Lung (tissue), 12 donors: Measurements from ENCODE around the gene UBXN10. TPM values are rescaled to one million over a fixed set of nuclear protein-coding genes. Genes with fewer than 3 reads are reported as not detected.

ENCODE experiments used
- ATAC-seq: fragments of 200-7000 bp; cut with Tn5 transposase; one replicate; pipeline ENCODE4 v1.9.1; 2020; ENCODE audit warnings: moderate number of reproducible peaks; ENCODE audit not compliant: insufficient read depth, low FRiP score
- DNase-seq, 3 donors: peaks; one replicate each; pipeline ENCODE4 v3.0.0-alpha.2; 2013 to 2017
- H3K27ac ChIP-seq, 2 donors: one replicate each; pipeline ENCODE4 v1.5.1; 2013; ENCODE audit warnings: mild to moderate bottlenecking in 2 of 2, moderate library complexity in 2 of 2, control low read depth in 1 of 2, inconsistent platforms in 1 of 2, low read depth in 1 of 2, low read length in 1 of 2
- H3K27me3 ChIP-seq, 3 donors: one replicate each; pipeline ENCODE4 v1.5.1; 2013; ENCODE audit warnings: low read length in 2 of 3; ENCODE audit not compliant: control insufficient read depth in 3 of 3, insufficient read depth in 3 of 3
- H3K36me3 ChIP-seq, 4 donors: one replicate each; pipeline ENCODE4 v1.5.1; 2013; ENCODE audit warnings: low read length in 4 of 4, mild to moderate bottlenecking in 1 of 4, moderate library complexity in 1 of 4; ENCODE audit not compliant: control insufficient read depth in 4 of 4, insufficient read depth in 4 of 4
- H3K4me1 ChIP-seq, 5 donors: one replicate each; pipeline ENCODE4 v1.5.1; 2013; ENCODE audit warnings: low read length in 5 of 5, mild to moderate bottlenecking in 2 of 5, moderate library complexity in 1 of 5; ENCODE audit not compliant: control insufficient read depth in 5 of 5, insufficient read depth in 5 of 5
- H3K4me3 ChIP-seq: one replicate; pipeline ENCODE4 v1.5.1; 2013; ENCODE audit warnings: mild to moderate bottlenecking, control low read depth, moderate library complexity
- H3K9ac ChIP-seq, 2 donors: one replicate each; pipeline ENCODE4 v1.5.1; 2013; ENCODE audit warnings: low read length in 2 of 2, control low read depth in 1 of 2; ENCODE audit not compliant: insufficient read depth in 1 of 2
- H3K9me3 ChIP-seq, 4 donors: one replicate each; pipeline ENCODE4 v1.5.1; 2013; ENCODE audit warnings: low read length in 3 of 4, mild to moderate bottlenecking in 1 of 4, moderate library complexity in 1 of 4; ENCODE audit not compliant: control insufficient read depth in 4 of 4, insufficient read depth in 3 of 4
- CTCF ChIP-seq: IDR thresholded peaks from 2 replicates; pipeline ENCODE4 v1.5.1; 2012; ENCODE audit warnings: mild to moderate bottlenecking; ENCODE audit errors: control extremely low read depth, extremely low read depth
- WGBS, 2 donors: extraction: QIAGEN DNeasy Blood & Tissue Kit; methylation state at CpG; one replicate each; pipeline ENCODE4 v1.1.7; 2013; 5-methylcytosine and 5-hydroxymethylcytosine counted together
- polyA plus RNA-seq, 2 donors: library from polyadenylated mRNA; stranded (reverse); fragments of 200-250 nt; gene quantifications; one replicate each; pipeline ENCODE4 v1.2.1, GENCODE V29; 2013
- total RNA-seq, 2 donors: library from RNA; depleted of rRNA in 1 of 2; stranded (reverse); fragments of >200 nt in 1 of 2; gene quantifications; one replicate each; pipeline ENCODE4 v1.2.1, GENCODE V29; 2014 to 2021
- donor health status: control.
- donor health status: control.
- donor health status: Bipolar disorder and iron deficiency.
- donor health status: healthy.
- donor health status: DM: yes; HTN: yes; CAD: no.

Gene UBXN10
- total and polyA plus RNA-seq, 4 donors: 2.5 to 19.7 (median 12.3) TPM

DNA sequence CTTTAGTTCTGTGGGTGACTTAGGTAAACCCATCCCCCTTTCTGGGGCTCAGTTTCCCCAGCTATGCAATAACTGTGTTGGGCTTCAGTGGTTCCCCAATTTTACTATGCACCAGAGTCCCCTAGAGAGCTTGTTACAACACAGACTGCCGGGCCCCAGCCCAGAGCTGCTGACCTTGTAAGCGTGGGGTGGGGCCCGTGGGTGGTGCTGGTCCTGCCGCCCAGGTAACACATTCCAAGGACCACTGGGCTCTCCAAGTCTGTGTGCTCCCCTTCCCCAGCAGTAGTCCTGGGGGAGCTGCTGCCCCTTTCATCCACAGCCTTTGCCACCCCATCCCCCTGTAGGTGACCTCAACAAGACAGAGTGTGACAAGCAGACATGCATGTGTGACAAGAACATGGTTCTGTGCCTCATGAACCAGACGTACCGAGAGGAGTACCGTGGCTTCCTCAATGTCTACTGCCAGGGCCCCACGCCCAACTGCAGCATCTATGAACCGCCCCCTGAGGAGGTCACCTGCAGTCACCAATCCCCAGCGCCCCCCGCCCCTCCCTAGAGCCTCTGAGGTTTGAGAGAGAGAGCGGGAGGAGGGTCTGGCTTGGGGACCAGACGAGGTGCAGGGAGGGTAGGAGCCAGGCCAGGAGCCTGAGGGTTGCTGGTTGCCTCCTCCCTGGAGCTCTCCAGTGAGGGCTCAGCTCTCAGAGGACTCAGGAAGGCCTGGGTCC lies 37.9 kb upstream of the UBXN10 start:
- TF ChIP-seq CTCF: no peak
- Histone ChIP-seq H3K9me3 (no peaks in the 10 kb centered on the region), H3K9ac (no peak overlapping the region), H3K36me3 (no peaks in the 10 kb centered on the region), H3K27me3 (peaks cover 0 to 2% (median 0%) of the 10 kb centered on the region in 3 donors), H3K4me1 (peaks cover 0 to 13% (median 5%) of the 10 kb centered on the region in 5 donors), H3K27ac (no peak overlapping the region), H3K4me3 (no peak overlapping the region)
- ATAC-seq: no peak
- DNase-seq: no peak
- 85 to 86% methylated on average over 13 of the region's 13 CpGs for WGBS, 2 donors

DNA sequence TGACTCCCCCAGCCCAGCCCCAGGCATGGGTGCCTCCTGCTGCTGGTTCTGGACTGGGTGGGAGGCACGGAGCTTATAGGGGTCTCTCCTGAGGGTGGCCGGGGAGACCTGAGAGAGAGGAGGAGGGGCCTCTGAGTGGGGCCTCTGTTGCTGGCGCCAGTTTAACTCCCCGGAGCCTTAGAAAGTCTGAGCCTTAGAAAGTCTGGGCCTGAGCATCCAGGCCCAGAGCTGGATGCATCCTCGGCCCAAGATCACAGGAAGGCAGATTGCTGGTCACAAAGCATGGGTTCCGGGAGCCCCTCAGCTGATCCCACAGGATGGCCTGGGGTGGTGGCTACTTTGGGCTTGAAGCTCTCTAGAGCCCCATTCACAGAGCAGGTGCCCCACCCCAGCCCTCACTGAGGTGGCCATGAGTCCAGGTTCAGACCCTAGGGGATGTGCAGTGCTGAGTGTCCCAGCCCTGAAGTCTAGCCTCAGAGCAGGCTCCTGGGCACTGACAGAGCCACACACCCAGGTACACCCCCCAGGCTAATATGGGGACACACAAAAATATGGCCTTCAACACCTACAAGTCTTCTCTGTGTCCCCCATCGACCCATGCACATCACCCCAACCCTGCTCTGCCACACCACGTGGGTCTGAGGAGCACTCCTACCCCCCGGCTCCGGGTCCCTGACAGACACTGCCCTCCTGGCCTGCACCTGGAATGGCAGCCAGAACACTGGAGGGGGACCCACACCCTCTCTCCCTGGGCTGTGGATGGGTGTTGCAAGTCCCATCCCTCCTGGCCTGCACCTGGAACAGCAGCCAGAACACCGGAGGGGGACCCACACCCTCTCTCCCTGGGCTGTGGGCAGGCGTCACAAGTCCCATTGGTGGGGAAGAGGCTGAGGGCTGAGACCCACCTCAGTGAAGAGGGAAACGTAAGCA lies 37.1 kb upstream of the UBXN10 start:
- no peak for DNase-seq
- no peak for ATAC-seq
- Histone ChIP-seq H3K9ac (no peak overlapping the region), H3K27me3 (peaks cover 0 to 2% (median 0%) of the 10 kb centered on the region in 3 donors), H3K36me3 (no peaks in the 10 kb centered on the region), H3K9me3 (no peaks in the 10 kb centered on the region), H3K4me1 (peaks cover 0 to 20% (median 5%) of the 10 kb centered on the region in 5 donors), H3K27ac (no peak overlapping the region), H3K4me3 (no peak overlapping the region)
- no peak for TF ChIP-seq CTCF
- 91 to 93% methylated on average over 13 of the region's 13 CpGs for WGBS, 2 donors

DNA sequence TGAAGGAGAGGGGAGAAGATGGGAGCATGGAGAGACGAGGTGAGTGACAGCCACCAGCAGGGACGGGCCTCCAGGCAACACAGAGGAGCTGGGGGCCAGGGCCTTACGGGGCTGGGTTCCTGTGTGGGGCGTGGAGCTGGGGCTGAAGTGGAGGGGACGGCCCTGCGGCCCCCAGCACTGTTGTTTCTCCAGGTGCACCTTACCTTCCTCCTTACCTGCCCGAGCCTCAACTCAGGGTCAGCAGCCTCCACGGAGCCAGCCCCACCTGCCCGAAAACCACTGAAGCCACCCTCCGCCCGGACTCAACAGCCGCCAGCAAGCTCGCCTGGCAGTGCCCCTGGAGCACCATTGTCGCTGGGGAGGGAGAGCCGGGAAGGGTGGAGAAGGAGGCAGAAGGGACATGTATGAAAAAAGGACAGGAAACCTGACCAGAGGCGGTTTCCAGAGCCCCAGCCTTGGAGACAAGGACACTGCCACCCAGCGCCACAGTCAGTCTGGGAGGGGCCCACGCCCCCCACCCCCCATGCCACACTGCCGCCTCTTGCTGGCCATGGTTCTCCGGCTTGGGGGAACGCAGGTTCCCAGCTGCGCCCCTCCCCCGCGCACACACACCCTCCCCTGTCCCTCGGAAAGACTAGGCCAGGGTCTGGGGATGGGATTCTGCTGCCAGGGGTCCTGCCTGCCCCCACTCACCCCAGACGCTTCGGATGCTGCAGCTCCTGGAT lies 36.1 kb upstream of the UBXN10 start:
- TF ChIP-seq CTCF: no peak
- no peak for ATAC-seq
- Histone ChIP-seq H3K4me1 (peaks cover 0 to 26% (median 8%) of the 10 kb centered on the region in 5 donors), H3K27me3 (peaks cover 0 to 2% (median 0%) of the 10 kb centered on the region in 3 donors), H3K4me3 (no peak overlapping the region), H3K27ac (no peak overlapping the region), H3K9ac (no peak overlapping the region), H3K36me3 (no peaks in the 10 kb centered on the region), H3K9me3 (no peaks in the 10 kb centered on the region)
- WGBS, 2 donors: 85 to 86% methylated on average over 27 of the region's 27 CpGs
- no peak for DNase-seq
